Measurements from ENCODE around the gene PPP1R12C.
A peak's percentile ranks its signal among the peaks of the same experiment; 100 is the strongest.
"Not testable (repeated sequence)": the region's sequence is repeated elsewhere in the genome, so short reads cannot be mapped to it uniquely, and the experiment has no call there.

Gene PPP1R12C

DNA sequence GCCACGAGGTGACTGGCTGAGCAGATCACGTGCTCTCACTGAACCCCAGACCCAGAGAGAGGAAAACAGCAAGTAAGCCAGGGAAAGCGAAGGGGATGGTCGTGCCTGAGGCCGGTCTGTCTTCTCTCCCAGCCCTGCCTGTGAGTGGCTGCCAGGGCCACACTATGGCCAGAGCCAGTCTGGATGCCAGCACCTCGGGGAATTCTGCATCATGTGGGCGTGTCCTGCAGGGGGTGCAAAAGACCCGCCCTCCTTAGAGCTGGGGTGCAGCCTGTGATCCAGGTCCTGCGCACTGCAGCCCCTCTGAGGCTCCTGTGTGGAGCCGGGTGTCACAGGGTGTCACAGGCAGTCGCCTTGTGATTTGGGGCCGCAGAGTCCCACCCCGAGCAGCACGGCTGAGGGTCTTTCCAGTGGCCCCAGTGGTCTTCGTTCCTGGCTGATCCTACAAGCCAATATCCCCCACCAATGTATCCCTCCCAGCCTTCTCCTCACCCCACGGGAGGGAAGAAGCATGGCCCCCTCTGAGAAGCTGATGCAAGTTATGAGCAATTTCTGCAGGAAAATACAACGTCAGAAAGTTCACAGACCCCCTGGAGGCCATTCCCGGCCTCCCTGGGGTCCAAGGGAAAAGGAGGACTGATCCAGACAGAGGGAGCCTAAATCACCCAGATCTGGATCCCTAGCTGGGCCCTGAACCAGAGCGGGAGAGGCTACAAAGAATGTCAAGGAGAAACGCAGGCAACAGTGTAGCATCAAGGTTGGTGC, 7.7 kb downstream of the PPP1R12C start:
- DNase-seq (ENCODE audit: low spot score): no peak
- H3K27ac Mint-ChIP-seq: no peak overlapping the region
- no peaks in the 10 kb centered on the region for H3K9me3 Mint-ChIP-seq
- peaks cover 29% of the 10 kb centered on the region for H3K36me3 Mint-ChIP-seq (ENCODE audit: low read depth)
- H3K4me1 Mint-ChIP-seq (ENCODE audit: low read depth): no peaks in the 10 kb centered on the region
- H3K4me3 Mint-ChIP-seq: no peak overlapping the region
- no peaks in the 10 kb centered on the region for H3K27me3 Mint-ChIP-seq (ENCODE audit: low read depth)

DNA sequence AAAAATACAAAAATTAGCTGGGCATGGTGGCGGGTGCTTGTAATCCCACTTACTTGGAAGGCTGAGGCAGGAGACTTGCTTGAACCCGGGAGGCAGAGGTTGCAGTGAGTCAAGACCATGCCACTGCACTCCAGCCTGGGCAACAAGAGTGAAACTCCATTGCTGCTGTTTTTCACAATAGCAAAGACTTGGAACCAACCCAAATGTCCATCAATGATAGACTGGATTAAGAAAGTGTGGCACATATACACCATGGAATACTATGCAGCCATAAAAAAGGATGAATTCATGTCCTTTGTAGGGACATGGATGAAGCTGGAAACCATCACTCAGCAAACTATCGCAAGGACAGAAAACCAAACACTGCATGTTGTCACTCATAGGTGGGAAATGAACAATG, 10.2 kb downstream of the PPP1R12C start:
- H3K4me3 Mint-ChIP-seq; H3K9me3 Mint-ChIP-seq; H3K27ac Mint-ChIP-seq; H3K4me1 Mint-ChIP-seq (ENCODE audit: low read depth); H3K27me3 Mint-ChIP-seq (ENCODE audit: low read depth); DNase-seq (ENCODE audit: low spot score): not testable (repeated sequence)
- H3K36me3 Mint-ChIP-seq (ENCODE audit: low read depth): peaks cover 42% of the 10 kb centered on the region

DNA sequence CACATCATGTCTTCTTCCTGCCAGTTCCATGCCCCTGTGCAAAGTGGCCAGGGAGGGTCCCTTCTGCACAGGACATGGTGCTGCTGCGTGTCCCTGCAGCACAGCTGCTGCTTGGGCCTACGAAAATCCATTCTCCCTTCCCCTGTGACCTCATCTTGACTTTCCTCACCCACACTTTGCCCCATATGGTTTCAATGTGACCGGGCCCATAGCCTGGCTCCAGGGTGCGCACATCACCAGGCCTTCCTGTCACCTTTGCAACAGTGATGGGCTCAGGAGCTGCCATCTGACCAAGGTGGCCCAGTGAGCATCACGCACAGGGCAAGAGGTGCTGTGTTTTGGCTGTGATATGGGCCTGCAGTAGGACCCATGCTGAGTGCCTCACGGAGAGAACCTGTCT, 10.8 kb downstream of the PPP1R12C start:
- no peak for DNase-seq (ENCODE audit: low spot score)
- H3K27ac Mint-ChIP-seq: no peak overlapping the region
- H3K4me3 Mint-ChIP-seq: no peak overlapping the region
- H3K27me3 Mint-ChIP-seq (ENCODE audit: low read depth): no peaks in the 10 kb centered on the region
- H3K9me3 Mint-ChIP-seq: peaks cover 7% of the 10 kb centered on the region
- no peaks in the 10 kb centered on the region for H3K4me1 Mint-ChIP-seq (ENCODE audit: low read depth)
- peaks cover 47% of the 10 kb centered on the region for H3K36me3 Mint-ChIP-seq (ENCODE audit: low read depth)

DNA sequence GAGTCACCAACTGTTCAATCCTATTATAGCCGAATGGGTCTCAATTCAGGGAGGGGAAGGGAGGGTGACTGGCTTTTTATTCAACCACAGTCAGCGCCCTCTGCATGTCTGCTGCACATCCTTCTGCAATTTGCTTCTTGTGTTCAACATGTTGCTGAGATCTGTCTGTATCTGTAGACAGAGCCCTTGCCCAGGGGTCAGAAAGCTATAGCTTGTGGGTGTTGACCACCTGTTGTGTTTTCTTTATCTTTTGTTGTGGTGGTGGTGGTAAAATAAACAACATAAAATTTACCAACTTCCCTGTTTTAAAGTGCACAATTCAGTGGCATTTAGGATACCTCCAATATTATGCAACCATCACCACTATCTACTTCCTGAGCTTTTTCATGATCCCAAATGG, 12.2 kb downstream of the PPP1R12C start:
- Mint-ChIP-seq H3K27me3 (ENCODE audit: low read depth) (no peaks in the 10 kb centered on the region), H3K4me1 (ENCODE audit: low read depth) (no peaks in the 10 kb centered on the region), H3K27ac (no peak overlapping the region), H3K4me3 (no peak overlapping the region), H3K36me3 (ENCODE audit: low read depth) (peaks cover 45% of the 10 kb centered on the region), H3K9me3 (peaks cover 7% of the 10 kb centered on the region)
- no peak for DNase-seq (ENCODE audit: low spot score)

DNA sequence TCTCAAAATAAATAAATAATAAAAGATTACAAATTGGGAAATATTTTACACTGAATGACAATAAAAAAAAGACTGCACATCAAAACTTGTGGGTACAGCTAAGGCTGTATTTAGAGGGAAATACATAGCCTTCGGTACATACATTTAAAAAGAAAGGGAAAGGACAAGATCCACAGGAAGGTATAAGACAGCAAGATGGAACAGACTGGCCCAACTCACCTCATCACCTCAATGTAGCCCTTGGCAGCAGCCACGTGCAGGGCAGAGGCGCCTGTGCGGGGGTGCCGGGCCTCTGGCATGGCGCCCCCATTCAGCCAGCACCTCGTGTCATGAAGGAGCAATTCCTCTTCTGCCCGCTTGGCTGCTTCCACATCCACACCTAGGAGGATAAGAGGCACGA, 14.2 kb downstream of the PPP1R12C start:
- H3K27me3 Mint-ChIP-seq (ENCODE audit: low read depth): no peaks in the 10 kb centered on the region
- H3K4me3 Mint-ChIP-seq: no peak overlapping the region
- peaks cover 32% of the 10 kb centered on the region for H3K36me3 Mint-ChIP-seq (ENCODE audit: low read depth)
- DNase-seq (ENCODE audit: low spot score): no peak
- peaks cover 7% of the 10 kb centered on the region for H3K9me3 Mint-ChIP-seq
- H3K27ac Mint-ChIP-seq: no peak overlapping the region
- no peaks in the 10 kb centered on the region for H3K4me1 Mint-ChIP-seq (ENCODE audit: low read depth)

DNA sequence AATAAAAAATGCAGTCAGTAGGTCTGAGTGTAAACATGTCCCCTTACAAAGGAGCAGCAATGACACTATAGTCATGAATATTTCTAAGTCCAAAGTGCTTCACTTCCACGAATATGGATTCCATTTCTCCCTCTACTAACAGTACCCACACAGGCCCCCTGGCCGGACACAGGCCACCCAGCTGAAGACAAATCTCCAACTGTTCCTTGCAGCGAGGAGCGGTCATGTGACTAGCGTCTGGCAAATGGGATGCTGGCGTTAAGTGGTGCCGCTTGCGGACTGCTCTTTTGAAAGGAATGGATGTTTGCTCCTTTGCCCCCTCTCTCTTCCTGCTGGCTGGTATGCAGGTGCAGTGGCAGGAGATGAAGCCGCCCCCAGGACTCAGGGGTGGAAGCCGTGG, 16.2 kb downstream of the PPP1R12C start:
- no peak overlapping the region for H3K27ac Mint-ChIP-seq
- no peaks in the 10 kb centered on the region for H3K4me1 Mint-ChIP-seq (ENCODE audit: low read depth)
- peaks cover 7% of the 10 kb centered on the region for H3K9me3 Mint-ChIP-seq
- DNase-seq (ENCODE audit: low spot score): no peak
- H3K4me3 Mint-ChIP-seq: no peak overlapping the region
- peaks cover 31% of the 10 kb centered on the region for H3K36me3 Mint-ChIP-seq (ENCODE audit: low read depth)
- H3K27me3 Mint-ChIP-seq (ENCODE audit: low read depth): no peaks in the 10 kb centered on the region

DNA sequence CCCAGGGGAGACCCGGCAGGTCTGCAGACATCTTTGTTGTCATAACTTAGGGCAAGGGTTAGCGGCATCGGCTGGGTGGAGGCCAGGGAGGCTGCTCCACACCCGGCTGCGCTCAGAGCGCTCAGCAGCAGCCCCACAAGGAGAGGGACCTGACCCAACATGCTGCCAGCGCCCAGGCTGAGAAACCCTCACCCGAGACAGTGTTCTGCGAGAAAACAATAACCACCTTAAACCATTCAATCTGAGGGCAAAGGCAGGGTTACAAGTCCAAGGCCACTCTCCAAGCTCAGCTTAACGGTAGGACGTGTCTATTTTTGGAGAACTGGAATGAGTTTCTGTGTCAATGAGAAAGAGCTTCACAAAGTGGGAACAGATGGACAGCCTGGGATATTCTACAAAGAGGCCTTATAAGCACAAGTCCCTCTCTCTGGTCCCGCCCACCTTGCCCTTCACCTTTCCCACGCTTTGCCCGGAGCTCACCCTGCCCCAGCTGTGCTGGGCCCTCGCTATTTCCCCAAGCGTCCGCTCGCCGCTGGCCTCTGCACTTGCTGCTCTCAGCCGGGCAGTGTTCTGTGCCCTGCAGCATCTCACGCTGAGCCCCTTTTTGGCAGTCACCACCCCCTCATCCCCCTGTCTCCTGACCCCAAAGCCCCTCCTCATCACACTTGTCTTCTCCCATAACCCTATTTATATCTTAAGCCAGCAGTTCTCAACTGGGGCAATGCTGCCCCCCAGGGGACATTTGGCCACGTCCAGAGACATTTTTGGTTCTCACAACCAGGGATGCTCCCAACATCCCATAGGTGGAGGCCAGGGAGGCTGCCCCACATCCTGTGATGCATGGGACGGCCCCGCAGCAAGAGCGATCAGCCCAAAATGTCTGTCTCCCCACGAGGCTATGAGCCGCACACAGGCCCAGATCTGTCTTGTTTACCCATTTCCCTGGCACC, 17.6 kb downstream of the PPP1R12C start:
- Mint-ChIP-seq H3K27ac (no peak overlapping the region), H3K4me1 (ENCODE audit: low read depth) (no peaks in the 10 kb centered on the region), H3K9me3 (peaks cover 7% of the 10 kb centered on the region), H3K4me3 (no peak overlapping the region), H3K36me3 (ENCODE audit: low read depth) (peaks cover 25% of the 10 kb centered on the region), H3K27me3 (ENCODE audit: low read depth) (no peaks in the 10 kb centered on the region)
- DNase-seq (ENCODE audit: low spot score): no peak

DNA sequence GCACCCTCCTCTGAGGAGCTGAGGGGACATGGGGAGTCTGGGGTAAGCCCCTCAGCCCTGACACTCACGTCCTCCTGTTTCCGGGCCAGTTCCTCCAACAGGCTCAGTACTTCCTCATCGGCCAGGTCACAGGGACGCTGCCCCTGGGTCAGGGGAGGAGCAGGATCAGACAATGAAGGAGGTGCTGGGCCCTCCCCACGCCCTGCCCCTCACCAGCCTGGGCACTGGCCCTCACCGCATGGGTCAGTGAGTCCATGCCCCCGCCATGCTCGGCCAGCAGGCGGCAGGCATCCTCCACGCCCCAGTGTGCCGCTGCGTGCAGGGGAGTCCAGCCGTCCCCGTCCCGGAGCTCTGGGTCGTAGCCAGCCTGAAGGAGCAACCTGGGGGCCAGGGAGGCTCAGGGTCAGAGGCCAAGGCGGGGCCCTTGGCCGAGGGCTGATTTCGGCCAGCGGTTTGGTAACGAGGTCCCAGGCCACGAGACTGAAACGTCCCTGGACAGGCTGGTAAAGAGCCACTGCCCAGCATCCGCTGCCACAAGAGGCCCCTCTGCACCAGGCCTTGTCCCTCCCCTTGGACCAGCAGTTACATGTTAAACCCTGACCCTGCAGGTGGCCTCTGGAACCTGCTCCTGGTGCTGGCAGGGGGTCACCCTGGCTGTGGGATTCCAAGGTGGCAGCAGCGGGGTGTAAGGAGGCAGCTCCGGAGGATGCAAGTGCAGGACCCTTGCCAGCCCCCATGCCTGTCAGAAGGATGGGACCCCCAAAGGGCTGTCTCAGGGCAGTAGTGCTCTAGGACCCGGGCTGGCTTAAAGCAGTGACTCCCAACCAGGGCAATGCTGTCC, 18.5 kb downstream of the PPP1R12C start:
- H3K27ac Mint-ChIP-seq: no peak overlapping the region
- H3K36me3 Mint-ChIP-seq (ENCODE audit: low read depth): peaks cover 28% of the 10 kb centered on the region
- no peaks in the 10 kb centered on the region for H3K27me3 Mint-ChIP-seq (ENCODE audit: low read depth)
- no peak overlapping the region for H3K4me3 Mint-ChIP-seq
- DNase-seq (ENCODE audit: low spot score): no peak
- H3K4me1 Mint-ChIP-seq (ENCODE audit: low read depth): no peaks in the 10 kb centered on the region
- H3K9me3 Mint-ChIP-seq: peaks cover 7% of the 10 kb centered on the region

DNA sequence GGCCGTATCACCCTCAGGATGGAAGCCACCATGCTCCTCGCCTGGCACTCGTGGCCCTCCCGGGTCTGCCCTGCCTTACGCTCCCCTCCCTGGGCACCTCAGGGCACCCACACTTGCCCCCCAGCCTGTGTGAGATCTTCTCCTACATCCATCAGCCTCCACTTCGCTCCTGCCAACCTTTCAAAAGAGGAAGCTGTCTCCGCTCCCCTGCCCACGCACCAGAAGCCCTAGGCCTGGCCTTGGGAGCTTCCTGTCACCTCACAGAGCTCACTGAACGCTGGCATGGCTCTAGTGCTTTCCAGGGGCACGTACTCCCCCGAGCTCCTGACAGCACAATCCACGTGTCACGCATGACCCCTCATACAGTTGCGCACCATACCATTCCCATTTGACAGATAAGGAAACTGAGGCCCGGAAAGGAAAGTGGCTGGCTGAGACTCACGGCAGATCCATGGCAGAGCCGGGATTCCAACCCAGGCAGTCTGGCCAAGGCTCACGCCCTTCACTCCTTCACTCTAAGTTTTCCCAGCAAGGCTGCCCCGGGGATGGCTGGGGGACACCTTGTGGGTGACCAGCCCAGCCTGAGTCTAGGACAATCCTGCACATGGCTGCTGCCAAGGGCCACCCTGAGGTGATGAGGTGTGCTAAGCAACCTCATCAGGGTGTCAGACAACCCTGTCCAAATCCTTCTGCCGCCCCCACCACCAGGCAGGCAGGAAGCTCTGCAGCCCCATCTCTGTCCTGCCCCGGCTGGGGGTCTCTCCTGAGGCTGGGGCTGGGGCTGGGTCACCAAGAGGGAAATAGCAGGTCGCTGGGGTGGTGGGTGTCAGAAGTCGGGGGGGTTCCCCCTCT, 19.3 kb downstream of the PPP1R12C start:
- peaks cover 23% of the 10 kb centered on the region for H3K36me3 Mint-ChIP-seq (ENCODE audit: low read depth)
- H3K9me3 Mint-ChIP-seq: peaks cover 2% of the 10 kb centered on the region
- no peak overlapping the region for H3K4me3 Mint-ChIP-seq
- no peaks in the 10 kb centered on the region for H3K27me3 Mint-ChIP-seq (ENCODE audit: low read depth)
- H3K27ac Mint-ChIP-seq: no peak overlapping the region
- no peaks in the 10 kb centered on the region for H3K4me1 Mint-ChIP-seq (ENCODE audit: low read depth)
- DNase-seq (ENCODE audit: low spot score): no peak

DNA sequence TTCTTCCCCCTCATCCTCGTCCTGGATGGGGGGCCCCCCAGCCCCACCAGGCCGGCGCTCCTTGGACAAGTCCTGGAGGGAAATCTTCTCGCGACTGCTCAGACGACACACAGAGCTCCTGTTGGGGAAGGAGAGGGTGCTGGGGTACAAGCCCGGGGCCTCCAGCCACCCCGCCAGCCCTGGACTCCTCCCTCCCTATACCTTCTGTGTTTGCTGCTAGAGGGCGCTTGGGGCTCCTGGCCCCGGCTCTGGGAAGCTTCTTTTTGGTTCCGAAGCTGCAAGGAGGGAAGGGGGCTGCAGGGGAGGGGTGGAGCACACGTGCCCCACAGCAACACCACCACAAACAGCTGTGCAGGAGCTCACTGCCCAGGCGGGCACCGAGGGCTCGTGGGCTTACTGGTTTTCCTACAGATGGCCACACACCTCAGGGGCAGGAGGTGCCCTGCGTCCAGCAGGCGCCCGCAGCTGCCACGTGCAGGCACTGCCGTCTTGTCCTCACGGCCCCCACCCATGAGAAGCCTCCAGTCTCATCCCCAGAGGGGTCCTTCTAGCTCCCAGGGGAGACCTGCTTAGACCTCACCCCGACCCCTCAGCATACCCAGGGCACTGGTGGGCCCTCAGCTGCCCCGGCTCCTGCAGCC, 21.3 kb downstream of the PPP1R12C start:
- Mint-ChIP-seq H3K36me3 (ENCODE audit: low read depth) (peaks cover 9% of the 10 kb centered on the region), H3K4me1 (ENCODE audit: low read depth) (no peaks in the 10 kb centered on the region), H3K27me3 (ENCODE audit: low read depth) (no peaks in the 10 kb centered on the region), H3K4me3 (no peak overlapping the region), H3K27ac (peak overlapping the region; percentile 20), H3K9me3 (no peaks in the 10 kb centered on the region)
- DNase-seq (ENCODE audit: low spot score): no peak

DNA sequence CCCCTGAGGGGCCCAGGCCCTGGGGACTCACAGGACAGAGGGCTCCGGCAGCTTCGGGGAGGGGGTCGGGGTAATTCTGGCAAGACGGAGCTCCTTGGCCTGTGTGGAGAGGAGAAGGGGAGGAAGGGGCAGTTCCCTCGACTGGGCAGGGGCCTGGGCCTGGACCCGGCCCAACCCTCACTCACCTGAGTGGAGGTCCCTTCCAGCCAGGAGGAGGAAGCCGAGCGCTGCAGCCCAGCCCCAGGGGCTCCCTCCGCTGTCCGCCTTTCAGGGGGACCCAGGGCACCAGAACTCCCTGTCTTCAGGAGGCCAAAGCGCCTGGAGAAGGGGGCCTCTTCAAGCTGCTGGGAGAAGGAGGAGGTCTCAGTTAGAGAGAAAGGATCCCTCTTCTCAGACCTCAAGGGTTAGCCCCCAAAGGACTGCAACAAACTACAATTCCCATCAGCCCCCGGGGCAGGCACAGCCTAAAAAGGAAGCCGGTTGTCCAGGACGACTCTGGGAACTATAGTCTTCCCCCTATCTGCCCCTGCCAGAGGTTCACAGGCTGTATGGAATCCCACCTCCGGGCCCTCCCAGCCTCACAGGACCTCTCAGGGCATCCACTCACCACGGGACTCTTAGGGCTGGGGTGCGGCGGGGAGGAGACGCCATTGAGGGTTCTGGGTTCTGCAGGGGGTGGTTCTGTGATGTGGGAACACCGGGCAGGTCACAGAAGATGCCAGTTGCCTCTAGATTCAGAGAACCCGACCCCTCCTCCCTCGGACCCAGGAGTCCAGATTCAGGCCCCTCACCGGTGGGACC, 22.0 kb downstream of the PPP1R12C start:
- H3K36me3 Mint-ChIP-seq (ENCODE audit: low read depth): peaks cover 11% of the 10 kb centered on the region
- H3K4me1 Mint-ChIP-seq (ENCODE audit: low read depth): no peaks in the 10 kb centered on the region
- no peak for DNase-seq (ENCODE audit: low spot score)
- H3K4me3 Mint-ChIP-seq: no peak overlapping the region
- H3K9me3 Mint-ChIP-seq: no peaks in the 10 kb centered on the region
- H3K27me3 Mint-ChIP-seq (ENCODE audit: low read depth): no peaks in the 10 kb centered on the region
- H3K27ac Mint-ChIP-seq: no peak overlapping the region

Data from T-helper 2 cell treated with Interferon-gamma antibody and Interleukin-4, amounts not matched to agents 5 μg/mL and 100 μg/mL, for 36 hours (primary cell).